ENCODE results near the gene PDS5B. TPM values are rescaled to one million over a fixed set of nuclear protein-coding genes. Genes with fewer than 3 reads are reported as not detected.
"Not testable (repeated sequence)": the region's sequence is repeated elsewhere in the genome, so short reads cannot be mapped to it uniquely, and the experiment has no call there.

Gene PDS5B
- total and polyA plus RNA-seq, 11 donors = 3.7 to 28.8 (median 18.6) TPM

- WGBS, 4 donors = 88 to 93% (median 92%) methylated on average over 5 of the region's 5 CpGs
- DNase-seq = no peak
- H3K27ac ChIP-seq = no peak overlapping the region
- no peaks in the 10 kb centered on the region for H3K9me3 ChIP-seq
- H3K4me3 ChIP-seq = no peak overlapping the region
- ATAC-seq = no peak
- intact Hi-C loops (cut with DNase I) = no loop called here
- no peaks in the 10 kb centered on the region for H3K27me3 ChIP-seq
- H3K36me3 ChIP-seq = no peaks in the 10 kb centered on the region
- no peaks in the 10 kb centered on the region for H3K4me1 ChIP-seq
- no peak for TF ChIP-seq CTCF (IDR thresholded peaks at IDR 0.05)
- TF ChIP-seq POLR2A (IDR thresholded peaks at IDR 0.05) = no peak
These were observed 237.3 kb downstream of the PDS5B start for GRCh38 chr13:32823597-32823996.

GRCh38 chr13:32824061-32824460 is 237.8 kb downstream of the PDS5B start:
- Histone ChIP-seq H3K36me3 (no peaks in the 10 kb centered on the region), H3K4me1 (no peaks in the 10 kb centered on the region), H3K4me3 (no peak overlapping the region), H3K27ac (no peak overlapping the region), H3K27me3 (no peaks in the 10 kb centered on the region), H3K9me3 (no peaks in the 10 kb centered on the region)
- ATAC-seq = no peak
- 61 to 81% (median 78%) methylated on average over 15 of the region's 15 CpGs for WGBS, 4 donors
- intact Hi-C loops (cut with DNase I) = no loop called here
- TF ChIP-seq POLR2A (IDR thresholded peaks at IDR 0.05) = no peak
- no peak for TF ChIP-seq CTCF (IDR thresholded peaks at IDR 0.05)
- no peak for DNase-seq

- no peak overlapping the region for H3K4me3 ChIP-seq
- no peaks in the 10 kb centered on the region for H3K4me1 ChIP-seq
- ATAC-seq (peak in 1 of 4 donors; percentile 14), DNase-seq (no peak)
- H3K9me3 ChIP-seq = no peaks in the 10 kb centered on the region
- no peaks in the 10 kb centered on the region for H3K27me3 ChIP-seq
- H3K36me3 ChIP-seq = no peaks in the 10 kb centered on the region
- H3K27ac ChIP-seq = no peak overlapping the region
- no peak for TF ChIP-seq CTCF (IDR thresholded peaks at IDR 0.05)
- no peak for TF ChIP-seq POLR2A (IDR thresholded peaks at IDR 0.05)
- 52 to 59% (median 53%) methylated on average over 7 of the region's 7 CpGs for WGBS, 4 donors
- intact Hi-C loops (cut with DNase I) = no loop called here
These were observed 238.4 kb downstream of the PDS5B start for GRCh38 chr13:32824675-32825074.

- 91 to 95% (median 94%) methylated on average over 2 of the region's 2 CpGs for WGBS, 4 donors
- ATAC-seq = no peak
- Histone ChIP-seq H3K27me3 (no peaks in the 10 kb centered on the region), H3K27ac (no peak overlapping the region), H3K4me3 (no peak overlapping the region), H3K36me3 (no peaks in the 10 kb centered on the region), H3K4me1 (no peaks in the 10 kb centered on the region), H3K9me3 (no peaks in the 10 kb centered on the region)
- TF ChIP-seq CTCF (IDR thresholded peaks at IDR 0.05) = no peak
- no peak for TF ChIP-seq POLR2A (IDR thresholded peaks at IDR 0.05)
- no peak for DNase-seq
- intact Hi-C loops (cut with DNase I) = no loop called here
These were observed 239.2 kb downstream of the PDS5B start for GRCh38 chr13:32825481-32825880.

- H3K4me1 ChIP-seq; H3K9me3 ChIP-seq; ATAC-seq; H3K36me3 ChIP-seq; DNase-seq; H3K27me3 ChIP-seq; H3K4me3 ChIP-seq; H3K27ac ChIP-seq; intact Hi-C loops (cut with DNase I): not testable (repeated sequence)
- 94 to 97% (median 95%) methylated on average over 5 of the region's 5 CpGs for WGBS, 4 donors
These were observed 240.1 kb downstream of the PDS5B start for GRCh38 chr13:32826372-32826771.

All from heart left ventricle (tissue), 16 donors.